HG03571 (cell line): ENCODE results near the gene CD79B.
"Not testable (repeated sequence)": the region's sequence is repeated elsewhere in the genome, so short reads cannot be mapped to it uniquely, and the experiment has no call there.

Source experiments
- ATAC-seq: cut with Tn5 transposase; IDR thresholded peaks from one replicate; pipeline ENCODE4 v1.9.1; 2021; ENCODE audit not compliant: unreplicated experiment

The CD79B gene

GRCh38 chr17:63915753-63916152 lies 16.4 kb downstream of the CD79B start:
- not testable (repeated sequence) for ATAC-seq

- no peak for ATAC-seq
These were observed 17.7 kb downstream of the CD79B start for GRCh38 chr17:63914471-63914870.

- ATAC-seq = no peak
These were observed 20.5 kb downstream of the CD79B start for GRCh38 chr17:63911657-63912100.

- no peak for ATAC-seq
These were observed 21.0 kb downstream of the CD79B start, which contains the start of gene CSHL1 for GRCh38 chr17:63911041-63911635. TSS of gene CSHL1 (minus strand) at chr17:63911258. CDS start at chr17:63911196, 62 bp downstream.

- ATAC-seq = no peak
These were observed 22.0 kb downstream of the CD79B start for GRCh38 chr17:63910096-63910495.

- not testable (repeated sequence) for ATAC-seq
These were observed 22.5 kb downstream of the CD79B start for GRCh38 chr17:63909586-63909985.

GRCh38 chr17:63907161-63907778 lies 24.9 kb downstream of the CD79B start:
- not testable (repeated sequence) for ATAC-seq

GRCh38 chr17:63904796-63905195 lies 27.3 kb downstream of the CD79B start:
- ATAC-seq = not testable (repeated sequence)

GRCh38 chr17:63903787-63904201 lies 28.3 kb downstream of the CD79B start:
- ATAC-seq = not testable (repeated sequence)

GRCh38 chr17:63901971-63902370 lies 30.2 kb downstream of the CD79B start:
- not testable (repeated sequence) for ATAC-seq

- ATAC-seq = not testable (repeated sequence)
These were observed 33.0 kb downstream of the CD79B start for GRCh38 chr17:63898899-63899798.

GRCh38 chr17:63896524-63897354 lies 35.4 kb downstream of the CD79B start, which contains the start of gene CSH1:
TSS of gene CSH1 (minus strand) at chr17:63896574. CDS start at chr17:63896511, 63 bp downstream.
- ATAC-seq = not testable (repeated sequence)

GRCh38 chr17:63894821-63895220 lies 37.3 kb downstream of the CD79B start:
- ATAC-seq = not testable (repeated sequence)

GRCh38 chr17:63894021-63894420 lies 38.1 kb downstream of the CD79B start:
- ATAC-seq = not testable (repeated sequence)

- not testable (repeated sequence) for ATAC-seq
These were observed 39.7 kb downstream of the CD79B start for GRCh38 chr17:63892316-63893037.

- ATAC-seq = not testable (repeated sequence)
These were observed 42.9 kb downstream of the CD79B start for GRCh38 chr17:63889026-63889848.

GRCh38 chr17:63885119-63885518 lies 47.0 kb downstream of the CD79B start:
- not testable (repeated sequence) for ATAC-seq

- not testable (repeated sequence) for ATAC-seq
These were observed 49.5 kb downstream of the CD79B start for GRCh38 chr17:63882626-63883126.
